ENCODE data around the gene DMRTB1.

Gene DMRTB1

GRCh38 chr1:53463961-53464899, 5.0 kb downstream of the DMRTB1 start:
- DNase-seq (ENCODE audit: low read depth in 2 of 2) = no peak

GRCh38 chr1:53465023-53465957, 6.1 kb downstream of the DMRTB1 start:
- DNase-seq (ENCODE audit: low read depth in 2 of 2) = no peak

GRCh38 chr1:53467391-53467790, 8.2 kb downstream of the DMRTB1 start:
- DNase-seq (ENCODE audit: low read depth in 2 of 2) = no peak

GRCh38 chr1:53468374-53468773, 9.2 kb downstream of the DMRTB1 start:
- no peak for DNase-seq (ENCODE audit: low read depth in 2 of 2)

GRCh38 chr1:53469373-53469772, 10.2 kb downstream of the DMRTB1 start:
- DNase-seq (ENCODE audit: low read depth in 2 of 2) = no peak

GRCh38 chr1:53470155-53470554, 11.0 kb downstream of the DMRTB1 start:
- DNase-seq (ENCODE audit: low read depth in 2 of 2) = peak in 1 of 2 experiments; percentile 39

- no peak for DNase-seq (ENCODE audit: low read depth in 2 of 2)
Measured at GRCh38 chr1:53470584-53470983, 11.4 kb downstream of the DMRTB1 start.

GRCh38 chr1:53471000-53471399, 11.8 kb downstream of the DMRTB1 start:
- no peak for DNase-seq (ENCODE audit: low read depth in 2 of 2)

- DNase-seq (ENCODE audit: low read depth in 2 of 2) = no peak
Measured at GRCh38 chr1:53473463-53473862, 14.3 kb downstream of the DMRTB1 start.

GRCh38 chr1:53475664-53476063, 16.5 kb downstream of the DMRTB1 start:
- DNase-seq (ENCODE audit: low read depth in 2 of 2) = no peak

- DNase-seq (ENCODE audit: low read depth in 2 of 2) = no peak
Measured at GRCh38 chr1:53476579-53476978, 17.4 kb downstream of the DMRTB1 start.

- DNase-seq (ENCODE audit: low read depth in 2 of 2) = peak; percentile 33 to 36
Measured at GRCh38 chr1:53477651-53478501, 18.7 kb downstream of the DMRTB1 start.

GRCh38 chr1:53478502-53478818, 19.3 kb downstream of the DMRTB1 start:
- no peak for DNase-seq (ENCODE audit: low read depth in 2 of 2)

GRCh38 chr1:53480678-53481077, 21.5 kb downstream of the DMRTB1 start:
- no peak for DNase-seq (ENCODE audit: low read depth in 2 of 2)

- no peak for DNase-seq (ENCODE audit: low read depth in 2 of 2)
Measured at GRCh38 chr1:53481456-53481855, 22.3 kb downstream of the DMRTB1 start.

- DNase-seq (ENCODE audit: low read depth in 2 of 2) = no peak
Measured at GRCh38 chr1:53482441-53483153, 23.4 kb downstream of the DMRTB1 start.

- no peak for DNase-seq (ENCODE audit: low read depth in 2 of 2)
Measured at GRCh38 chr1:53483170-53483569, 24.0 kb downstream of the DMRTB1 start.

- no peak for DNase-seq (ENCODE audit: low read depth in 2 of 2)
Measured at GRCh38 chr1:53483656-53484055, 24.5 kb downstream of the DMRTB1 start.

GRCh38 chr1:53484705-53485477, 25.7 kb downstream of the DMRTB1 start:
- DNase-seq (ENCODE audit: low read depth in 2 of 2) = no peak
